Fibroblast of lung (primary cell): ENCODE results near the gene ZCCHC2. TPM values are rescaled to one million over a fixed set of nuclear protein-coding genes. Genes with fewer than 3 reads are reported as not detected.

Source experiments
- DNase-seq, 2 donors: peaks; one replicate each; pipeline versions ENCODE4 v3.0.0 to v3.0.0-alpha.2; 2010; ENCODE audit warnings: low read depth in 2 of 2
- H2AFZ ChIP-seq: 2 replicates; pipeline ENCODE4 v1.5.1; 2012; ENCODE audit warnings: low read length, control low read depth, inconsistent platforms
- H3K27ac ChIP-seq: 2 replicates; pipeline ENCODE4 v1.5.1; 2011; ENCODE audit warnings: low read length, control low read depth; ENCODE audit not compliant: insufficient read depth
- H3K27me3 ChIP-seq: 2 replicates; pipeline ENCODE4 v1.5.1; 2011; ENCODE audit warnings: mild to moderate bottlenecking, low read length; ENCODE audit not compliant: control insufficient read depth, insufficient read depth
- H3K36me3 ChIP-seq: 2 replicates; pipeline ENCODE4 v1.5.1; 2011; ENCODE audit warnings: low read length; ENCODE audit not compliant: control insufficient read depth, insufficient read depth
- H3K4me1 ChIP-seq: 2 replicates; pipeline ENCODE4 v1.5.1; 2011; ENCODE audit warnings: low read length; ENCODE audit not compliant: control insufficient read depth, insufficient read depth; ENCODE audit errors: extremely low read depth
- H3K4me2 ChIP-seq: 2 replicates; pipeline ENCODE4 v1.5.1; 2011; ENCODE audit warnings: low read length, control low read depth; ENCODE audit not compliant: insufficient read depth; ENCODE audit errors: extremely low read depth
- H3K4me3 ChIP-seq, 4 experiments: fragments of 200-600 bp in 1 of 4; sonication (generic) in 1 of 4; replicated peaks in 1 of 4; 2 replicates each; pipeline ENCODE4 v1.5.1; 2011 to 2016; ENCODE audit warnings: low read length in 4 of 4, low read depth in 3 of 4, mild to moderate bottlenecking in 3 of 4, control low read depth in 2 of 4, inconsistent platforms in 1 of 4, mixed read lengths in 1 of 4; ENCODE audit not compliant: insufficient read depth in 1 of 4; ENCODE audit errors: control extremely low read depth in 1 of 4
- H3K79me2 ChIP-seq: 2 replicates; pipeline ENCODE4 v1.5.1; 2012; ENCODE audit warnings: mild to moderate bottlenecking, low read length, inconsistent platforms; ENCODE audit not compliant: control insufficient read depth, insufficient read depth
- H3K9ac ChIP-seq: 2 replicates; pipeline ENCODE4 v1.5.1; 2011; ENCODE audit warnings: mild to moderate bottlenecking, low read length, control low read depth; ENCODE audit not compliant: insufficient read depth
- H3K9me3 ChIP-seq: 2 replicates; pipeline ENCODE4 v1.5.1; 2012; ENCODE audit warnings: low read depth, low read length; ENCODE audit not compliant: control insufficient read depth, insufficient read depth
- H4K20me1 ChIP-seq: 2 replicates; pipeline ENCODE4 v1.5.1; 2011; ENCODE audit warnings: low read length; ENCODE audit not compliant: control insufficient read depth, insufficient read depth; ENCODE audit errors: extremely low read depth
- CTCF ChIP-seq, 2 donors: IDR thresholded peaks in 1 of 2; conservative IDR thresholded peaks in 1 of 2; 1 replicate in 1 of 2; 2 replicates in 1 of 2; pipeline ENCODE4 v1.5.1; 2011 to 2012; ENCODE audit warnings: low read length in 2 of 2, control low read depth in 1 of 2, inconsistent platforms in 1 of 2, low read depth in 1 of 2, mild to moderate bottlenecking in 1 of 2
- EZH2 ChIP-seq: IDR thresholded peaks from 2 replicates; pipeline ENCODE4 v1.5.1; 2012; ENCODE audit warnings: low read length, control low read depth, mild to moderate bottlenecking; ENCODE audit errors: missing control alignments
- polyA plus RNA-seq, 2 donors: library from polyadenylated mRNA; depleted of rRNA in 1 of 2; stranded (reverse) in 1 of 2; unstranded in 1 of 2; fragments of >200 nt; gene quantifications; 2 replicates each; pipeline ENCODE4 v1.2.1, GENCODE V29; 2011 to 2012; ENCODE audit warnings: missing spikeins in 1 of 2
- total RNA-seq: library from RNA; depleted of rRNA; stranded (reverse); fragments of >200 nt; gene quantifications from 2 replicates; pipeline ENCODE4 v1.2.1, GENCODE V29; 2014

The ZCCHC2 gene
- total and polyA plus RNA-seq, 2 donors (not counting 1 experiment from before 2014, with no cell fraction given): 5.3 to 10.9 TPM

DNA sequence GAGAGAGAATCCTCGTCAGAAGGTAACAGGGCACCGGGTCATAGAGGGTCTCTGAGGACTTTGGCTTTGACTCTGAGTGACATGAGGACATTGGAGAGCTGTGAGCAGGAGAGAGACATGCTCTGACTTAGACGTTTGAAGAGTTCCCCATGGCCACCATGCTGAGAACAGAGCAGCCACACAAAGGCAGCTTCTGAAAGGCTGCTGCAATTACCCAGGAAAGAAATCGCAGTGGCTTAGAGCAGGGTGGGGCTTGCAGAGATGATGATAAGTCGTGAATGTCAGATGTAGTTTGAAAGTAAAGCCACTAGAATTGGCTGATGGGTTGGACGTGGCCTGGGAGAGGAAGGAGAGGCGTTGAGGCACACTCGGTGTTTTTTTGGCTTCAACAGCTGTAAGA, 79.0 kb downstream of the ZCCHC2 start:
- Histone ChIP-seq H3K79me2 (no peaks in the 10 kb centered on the region), H3K27ac (no peak overlapping the region), H2AFZ (no peak overlapping the region), H3K36me3 (no peaks in the 10 kb centered on the region), H4K20me1 (no peaks in the 10 kb centered on the region), H3K27me3 (peaks cover 42% of the 10 kb centered on the region), H3K9me3 (no peaks in the 10 kb centered on the region), H3K4me2 (no peak overlapping the region), H3K4me1 (no peaks in the 10 kb centered on the region), H3K4me3 (no peak overlapping the region), H3K9ac (no peak overlapping the region)
- DNase-seq: no peak
- TF ChIP-seq CTCF (conservative IDR thresholded peaks at IDR 0.05 in 1 of 2, IDR thresholded peaks at IDR 0.05 in 1 of 2; ENCODE audit: low read depth in 1 of 2, low read length in 2 of 2) (no peak), EZH2 (no peak)

- Histone ChIP-seq H3K27me3 (peaks cover 39% of the 10 kb centered on the region), H3K9me3 (no peaks in the 10 kb centered on the region), H3K9ac (no peak overlapping the region), H3K79me2 (no peaks in the 10 kb centered on the region), H2AFZ (no peak overlapping the region), H3K4me2 (no peak overlapping the region), H3K27ac (no peak overlapping the region), H3K4me1 (no peaks in the 10 kb centered on the region), H4K20me1 (no peaks in the 10 kb centered on the region), H3K36me3 (no peaks in the 10 kb centered on the region), H3K4me3 (no peak overlapping the region)
- DNase-seq: no peak
- TF ChIP-seq CTCF (conservative IDR thresholded peaks at IDR 0.05 in 1 of 2, IDR thresholded peaks at IDR 0.05 in 1 of 2; ENCODE audit: low read depth in 1 of 2, low read length in 2 of 2) (no peak), EZH2 (no peak)
Observed at GRCh38 chr18:62602706-62603105, 79.9 kb downstream of the ZCCHC2 start.

DNA sequence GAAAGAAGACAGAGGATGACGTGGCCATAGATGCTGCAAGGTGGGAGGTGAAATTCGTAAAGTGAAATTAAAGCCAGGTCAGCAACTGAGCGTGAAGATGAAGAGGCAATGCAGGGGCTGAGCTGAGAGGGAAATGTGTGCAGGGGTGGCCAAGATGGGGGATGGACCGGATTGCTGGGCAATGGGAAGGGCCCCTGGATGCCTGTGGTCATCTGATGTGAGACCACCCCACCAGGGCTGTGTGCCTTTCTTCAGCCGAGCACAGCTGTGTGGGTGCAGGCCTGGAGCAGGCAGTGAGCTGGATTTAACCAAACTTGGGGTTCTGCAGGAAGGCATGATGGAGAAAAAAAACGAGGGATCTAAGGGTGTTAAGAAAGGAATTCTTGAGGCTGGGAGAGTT, 80.4 kb downstream of the ZCCHC2 start:
- DNase-seq: no peak
- no peaks in the 10 kb centered on the region for H3K9me3 ChIP-seq
- H4K20me1 ChIP-seq: no peaks in the 10 kb centered on the region
- H3K4me1 ChIP-seq: no peaks in the 10 kb centered on the region
- no peak overlapping the region for H2AFZ ChIP-seq
- no peak overlapping the region for H3K27ac ChIP-seq
- H3K79me2 ChIP-seq: no peaks in the 10 kb centered on the region
- H3K36me3 ChIP-seq: no peaks in the 10 kb centered on the region
- H3K4me2 ChIP-seq: no peak overlapping the region
- no peak for TF ChIP-seq EZH2
- TF ChIP-seq CTCF (conservative IDR thresholded peaks at IDR 0.05 in 1 of 2, IDR thresholded peaks at IDR 0.05 in 1 of 2; ENCODE audit: low read depth in 1 of 2, low read length in 2 of 2): no peak
- H3K27me3 ChIP-seq: peaks cover 35% of the 10 kb centered on the region
- no peak overlapping the region for H3K4me3 ChIP-seq
- no peak overlapping the region for H3K9ac ChIP-seq
